HG02852 (cell line): ENCODE results near the gene RELT.

Experiments used
- ATAC-seq: cut with Tn5 transposase; IDR thresholded peaks from one replicate; pipeline ENCODE4 v1.9.1; 2021; ENCODE audit warnings: mild to moderate bottlenecking, moderate library complexity; ENCODE audit not compliant: unreplicated experiment

The RELT gene

DNA sequence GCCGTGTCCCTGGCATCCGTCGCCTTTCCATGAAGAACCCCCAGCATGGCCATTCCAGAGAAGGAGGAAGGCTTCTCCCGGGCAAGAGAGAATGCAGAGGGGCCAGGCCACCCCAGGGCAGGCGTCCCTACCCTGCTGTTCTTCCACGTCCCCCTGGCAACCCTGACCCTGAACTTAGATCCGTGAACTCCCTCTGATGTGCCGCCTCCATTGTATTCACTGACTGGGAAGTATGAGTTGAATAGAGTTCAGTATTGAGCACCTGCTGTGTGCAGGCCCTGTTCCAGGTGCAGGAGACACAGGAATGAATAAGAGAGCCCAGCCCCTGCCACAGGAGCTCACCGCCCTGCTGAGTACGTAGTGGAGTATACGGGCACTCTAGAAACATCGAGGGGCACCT is 29.1 kb upstream of the RELT start:
- ATAC-seq = no peak

DNA sequence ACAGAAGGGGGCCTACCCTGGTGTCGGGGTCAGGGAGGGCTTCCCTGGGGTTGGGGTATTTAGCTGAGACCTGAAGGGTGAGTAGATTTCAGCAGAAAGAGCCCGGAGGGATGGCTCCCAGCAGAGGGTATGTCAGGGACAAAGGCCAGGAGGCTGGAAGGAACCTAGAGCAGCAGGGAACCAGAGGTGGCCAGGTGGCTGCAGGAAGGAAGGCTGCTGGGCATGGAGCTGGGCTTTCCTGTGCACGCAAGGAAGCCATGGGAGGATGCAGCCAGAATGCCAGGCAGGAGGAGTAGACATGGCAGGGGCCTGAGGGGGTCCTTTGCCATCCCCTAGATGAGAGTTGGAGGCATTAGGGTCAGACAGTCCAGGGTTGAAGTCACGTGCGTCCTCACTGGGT is 27.4 kb upstream of the RELT start:
- ATAC-seq = no peak

DNA sequence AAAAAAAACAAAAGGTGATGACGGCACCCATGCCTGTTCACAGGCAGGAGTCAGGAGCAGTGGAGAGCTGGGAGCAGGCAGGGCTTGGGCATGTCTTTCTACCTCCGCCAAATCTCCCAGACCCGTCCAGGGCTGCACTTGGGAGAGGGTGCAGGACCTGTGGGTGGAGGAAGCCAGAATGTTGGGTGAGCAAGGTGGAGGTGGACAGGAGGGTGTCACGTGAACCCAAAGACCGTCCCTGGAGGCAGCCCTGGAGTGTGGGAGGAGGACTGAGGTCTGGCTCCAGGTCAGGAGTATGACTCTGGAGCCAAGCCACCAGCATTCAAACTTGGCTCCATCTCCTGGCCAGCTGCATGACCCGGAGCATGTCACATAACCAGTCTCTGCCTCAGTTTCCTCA is 26.6 kb upstream of the RELT start:
- no peak for ATAC-seq

GRCh38 chr11:73350908-73351636 is 25.1 kb upstream of the RELT start:
- ATAC-seq = no peak

- ATAC-seq = no peak
These were observed 22.8 kb upstream of the RELT start for GRCh38 chr11:73353422-73353821.

GRCh38 chr11:73355109-73355508 is 21.1 kb upstream of the RELT start:
- ATAC-seq = no peak

DNA sequence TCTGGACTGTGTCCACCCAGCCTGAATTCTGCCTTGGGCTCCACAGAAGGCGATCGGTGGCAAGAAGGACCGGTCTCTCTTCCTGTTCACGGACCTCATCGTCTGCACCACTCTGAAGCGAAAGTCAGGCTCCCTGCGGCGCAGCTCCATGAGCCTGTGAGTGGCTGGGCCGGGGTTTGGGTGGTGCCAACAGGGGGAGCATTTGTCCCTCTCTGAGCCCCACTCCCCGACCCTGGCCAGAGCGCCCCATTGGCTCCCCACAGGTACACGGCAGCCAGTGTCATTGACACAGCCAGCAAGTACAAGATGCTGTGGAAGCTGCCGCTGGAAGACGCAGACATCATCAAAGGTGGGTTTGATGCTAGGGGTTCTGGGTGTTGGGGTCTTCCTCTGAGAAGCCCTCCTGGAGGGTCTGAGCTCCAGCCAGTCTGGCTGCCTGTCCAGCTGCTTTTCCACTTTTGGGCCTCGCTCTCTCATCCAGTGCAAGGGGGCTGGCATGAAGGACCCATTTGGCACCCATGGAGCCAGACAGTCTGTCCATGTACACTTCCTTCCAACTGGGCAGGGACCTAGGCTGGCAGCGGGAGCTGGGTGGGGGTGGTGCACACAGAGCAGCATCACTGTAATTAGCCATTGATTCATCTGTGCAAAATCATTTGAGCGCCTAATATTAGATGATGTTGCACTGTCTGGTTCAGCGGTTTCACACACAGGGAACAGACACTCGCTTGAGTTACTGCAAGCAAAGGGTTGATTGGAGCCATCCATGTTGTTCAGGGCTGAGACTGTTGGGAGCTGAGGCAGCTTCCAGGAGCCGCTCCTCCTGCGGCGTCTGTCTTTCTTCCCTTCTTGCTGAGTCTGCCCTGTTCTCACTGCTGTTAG is 19.0 kb upstream of the RELT start:
- ATAC-seq = no peak

DNA sequence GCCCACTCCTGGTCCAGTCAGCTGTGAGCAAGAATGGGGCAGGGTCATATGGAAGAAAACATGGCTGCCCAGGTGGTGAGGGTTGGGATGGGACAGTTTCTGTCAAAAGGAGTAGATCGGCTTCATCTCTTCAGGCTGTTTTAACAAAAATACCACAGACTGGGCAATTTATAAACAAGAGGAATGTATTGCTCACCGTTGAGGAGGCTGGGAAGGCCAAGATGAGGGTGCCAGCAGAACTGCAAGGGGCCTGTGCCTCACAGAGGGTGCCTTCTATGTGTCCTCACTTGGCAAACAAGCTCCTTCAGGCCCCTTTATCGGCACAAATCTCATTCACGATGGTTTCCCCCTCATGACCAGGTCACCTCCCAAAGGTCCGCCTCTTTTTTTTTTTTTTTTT is 18.1 kb upstream of the RELT start:
- no peak for ATAC-seq

DNA sequence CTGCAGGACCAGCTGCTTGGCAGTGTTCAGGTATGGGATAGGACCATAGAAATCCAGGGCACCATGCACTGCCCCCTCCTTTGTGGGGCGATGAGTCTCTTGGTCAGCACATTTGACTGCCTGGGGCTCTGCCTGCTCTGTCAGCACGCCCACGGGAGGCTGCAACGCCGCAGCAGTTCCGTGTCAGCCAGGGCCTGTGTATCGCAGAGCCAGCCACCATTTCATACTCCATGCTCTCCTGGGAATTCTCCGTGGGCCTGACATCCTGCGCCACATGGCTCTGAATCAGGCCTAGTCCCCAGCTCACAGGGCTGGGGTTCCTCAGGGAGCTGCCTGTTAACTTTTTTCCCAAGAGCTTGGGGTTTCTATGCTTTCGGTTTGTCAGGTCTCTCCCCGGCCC is 16.9 kb upstream of the RELT start:
- ATAC-seq = no peak

DNA sequence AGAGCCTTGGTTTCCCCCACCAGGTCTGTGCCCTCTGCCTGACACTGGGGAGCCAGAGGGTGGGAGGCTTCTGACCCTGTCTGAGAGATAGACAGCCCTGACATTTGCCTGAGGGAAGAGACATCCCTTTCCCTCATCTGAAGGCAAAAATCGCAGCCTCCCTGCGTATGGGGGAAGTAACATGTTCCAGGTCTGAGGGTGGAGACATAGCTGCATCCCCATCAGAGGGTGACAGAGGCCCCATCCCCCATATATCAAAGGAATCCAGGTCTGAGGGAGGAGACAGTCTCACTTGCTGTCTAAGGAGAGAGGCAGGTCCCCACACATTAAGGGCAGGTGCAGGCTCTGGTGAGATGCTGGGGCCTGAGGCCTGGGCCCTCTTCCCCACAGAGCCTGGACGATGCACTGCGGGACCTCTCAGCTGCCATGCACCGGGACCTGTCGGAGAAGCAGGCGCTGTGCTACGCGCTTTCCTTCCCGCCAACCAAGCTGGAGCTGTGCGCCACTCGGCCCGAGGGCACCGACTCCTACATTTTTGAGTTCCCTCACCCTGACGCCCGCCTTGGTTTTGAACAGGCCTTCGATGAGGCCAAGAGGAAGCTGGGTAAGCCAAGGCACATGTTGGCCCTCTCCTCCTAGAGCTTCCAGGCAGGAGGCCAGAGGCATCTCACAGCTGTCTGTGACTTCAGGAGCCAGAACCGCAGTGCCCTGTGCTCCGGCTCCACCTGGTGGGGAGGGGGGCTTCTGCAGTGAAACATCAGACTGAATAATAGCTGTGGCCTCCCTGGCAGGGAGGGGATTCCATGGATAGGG is 16.1 kb upstream of the RELT start:
- no peak for ATAC-seq

GRCh38 chr11:73360743-73361369 is 15.3 kb upstream of the RELT start:
- ATAC-seq = no peak

DNA sequence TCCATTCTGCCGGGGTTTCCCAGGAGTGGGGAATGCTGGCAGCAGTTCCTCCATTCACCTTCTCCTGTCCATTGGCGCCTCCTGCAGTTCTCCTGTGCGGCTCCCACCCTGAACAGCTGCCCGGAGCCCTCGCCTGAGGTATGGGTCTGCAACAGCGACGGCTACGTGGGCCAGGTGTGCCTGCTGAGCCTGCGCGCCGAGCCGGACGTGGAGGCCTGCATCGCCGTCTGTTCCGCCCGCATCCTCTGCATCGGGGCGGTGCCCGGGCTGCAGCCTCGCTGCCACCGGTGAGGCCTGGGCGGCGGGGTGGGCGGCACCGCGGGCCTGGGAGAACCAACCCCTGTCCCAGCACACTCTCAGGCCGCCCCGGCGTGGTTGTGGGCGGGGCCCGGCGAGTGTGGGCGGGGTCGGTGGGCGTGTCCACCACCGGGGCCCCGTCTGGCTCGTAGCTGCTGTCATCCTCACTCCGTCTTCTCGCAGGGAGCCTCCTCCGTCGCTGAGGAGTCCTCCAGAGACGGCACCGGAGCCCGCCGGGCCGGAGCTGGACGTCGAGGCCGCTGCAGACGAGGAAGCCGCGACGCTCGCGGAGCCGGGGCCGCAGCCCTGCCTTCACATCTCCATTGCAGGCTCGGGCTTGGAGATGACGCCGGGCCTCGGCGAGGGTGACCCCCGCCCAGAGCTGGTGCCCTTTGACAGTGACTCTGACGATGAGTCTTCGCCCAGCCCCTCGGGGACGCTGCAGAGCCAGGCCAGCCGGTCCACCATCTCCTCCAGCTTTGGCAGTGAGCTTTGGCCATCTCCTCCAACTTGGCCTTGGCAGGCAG is 14.0 kb upstream of the RELT start:
- ATAC-seq = no peak

- ATAC-seq = no peak
These were observed 13.1 kb upstream of the RELT start for GRCh38 chr11:73363147-73363546.

DNA sequence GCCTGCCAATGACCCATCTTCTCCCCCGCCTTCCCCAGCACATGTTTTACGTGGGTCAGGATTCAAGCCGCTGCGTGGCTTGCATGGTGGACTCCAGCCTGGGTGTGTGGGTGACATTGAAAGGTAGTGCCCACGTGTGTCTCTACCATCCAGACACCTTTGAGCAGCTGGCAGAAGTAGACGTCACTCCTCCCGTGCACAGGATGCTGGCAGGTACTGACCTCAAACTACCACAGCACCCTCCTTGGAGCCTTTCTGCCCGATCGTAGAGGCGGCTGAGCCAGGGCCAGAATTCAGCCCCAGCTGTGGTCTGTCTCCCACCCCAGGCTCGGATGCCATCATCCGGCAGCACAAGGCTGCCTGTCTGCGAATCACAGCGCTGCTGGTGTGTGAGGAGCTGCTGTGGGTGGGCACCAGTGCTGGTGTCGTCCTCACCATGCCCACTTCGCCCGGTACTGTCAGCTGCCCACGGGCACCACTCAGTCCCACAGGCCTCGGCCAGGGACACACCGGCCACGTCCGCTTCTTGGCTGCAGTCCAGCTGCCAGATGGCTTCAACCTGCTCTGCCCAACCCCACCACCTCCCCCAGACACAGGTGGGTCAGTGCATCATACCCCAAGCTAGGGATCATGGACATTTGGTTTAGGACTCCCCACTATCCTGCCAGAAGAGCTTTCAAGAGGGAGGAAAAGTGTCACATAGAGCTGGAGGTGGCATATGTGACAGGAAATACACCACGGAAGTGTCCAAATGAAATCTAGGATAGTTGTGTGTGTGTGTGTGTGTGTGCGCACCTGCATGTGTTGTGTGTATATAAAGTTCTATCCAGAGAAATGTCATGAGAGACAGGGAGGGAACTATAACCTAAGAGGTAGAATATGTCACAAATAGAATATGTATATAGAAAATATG is 10.6 kb upstream of the RELT start:
- no peak for ATAC-seq

DNA sequence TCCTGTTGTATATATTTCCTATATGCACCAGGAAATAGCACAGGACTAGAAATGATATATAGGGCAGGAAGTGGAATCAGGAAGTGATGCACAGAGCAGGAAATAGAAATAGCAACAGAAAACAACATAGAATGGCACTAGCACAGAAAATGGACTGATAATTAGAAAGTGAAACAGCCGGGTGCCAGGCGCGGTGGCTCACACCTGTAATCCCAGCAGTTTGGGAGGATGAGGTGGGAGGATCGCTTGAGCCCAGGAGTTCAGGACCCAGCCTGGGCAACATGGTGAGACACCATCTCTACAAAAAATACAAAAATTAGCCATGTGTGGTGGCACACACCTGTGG is 10.0 kb upstream of the RELT start:
- no peak for ATAC-seq

DNA sequence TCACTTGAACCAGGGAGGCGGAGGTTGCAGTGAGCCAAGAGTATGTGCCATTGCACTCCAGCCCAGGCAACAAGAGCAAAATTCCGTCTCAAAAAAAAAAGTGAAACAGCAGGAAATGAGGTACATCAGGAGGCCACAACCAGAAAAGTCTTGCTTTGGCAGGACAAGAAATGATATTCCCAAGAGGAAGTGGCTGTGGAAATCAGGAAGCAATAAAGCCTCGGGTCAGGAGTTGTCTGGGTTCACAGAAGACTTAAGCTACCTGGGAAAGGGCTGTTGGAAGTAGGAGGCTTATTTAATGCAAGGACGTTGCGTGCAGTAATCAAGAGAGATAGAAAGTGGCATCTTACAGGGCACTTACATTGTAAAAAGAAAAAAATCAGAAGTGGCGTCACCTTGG is 9.2 kb upstream of the RELT start:
- no peak for ATAC-seq

- no peak for ATAC-seq
These were observed 8.6 kb upstream of the RELT start for GRCh38 chr11:73367482-73368024.

- ATAC-seq = no peak
These were observed 3.7 kb upstream of the RELT start for GRCh38 chr11:73372375-73372993.

DNA sequence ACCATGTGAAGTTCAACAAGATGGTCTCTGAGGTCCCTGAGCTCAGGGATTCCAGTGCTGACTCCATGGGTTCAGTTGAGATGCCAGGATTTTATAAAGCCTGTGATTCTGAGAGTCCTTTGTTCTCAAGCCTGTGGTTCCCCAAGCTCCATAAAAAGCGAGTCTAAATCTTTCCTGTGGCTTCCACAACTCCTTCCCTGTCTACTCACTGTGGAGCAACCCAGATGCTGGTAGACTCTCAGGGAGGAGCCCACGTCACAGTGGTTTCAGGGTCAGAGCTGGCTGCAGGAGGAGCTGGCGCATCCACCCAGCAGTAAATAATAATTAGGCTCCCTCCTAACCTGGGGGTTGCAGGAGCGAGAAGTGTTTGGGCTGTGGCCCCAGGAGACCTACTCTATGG is 2.0 kb upstream of the RELT start:
- no peak for ATAC-seq
